GM12878 (cell line): ENCODE measurements around the gene NUDT5.

ENCODE experiments used
- CTCF ChIP-seq, 3 experiments: IDR thresholded peaks in 2 of 3; conservative IDR thresholded peaks in 1 of 3; 2 replicates each; pipeline ENCODE4 v1.5.1; 2011; ENCODE audit warnings: low read depth in 3 of 3, low read length in 3 of 3, mild to moderate bottlenecking in 3 of 3, control low read depth in 2 of 3, moderate library complexity in 2 of 3, inconsistent platforms in 1 of 3, mixed read lengths in 1 of 3; ENCODE audit not compliant: control insufficient read depth in 2 of 3, insufficient read depth in 1 of 3; ENCODE audit errors: extremely low read depth in 1 of 3
- POLR2A ChIP-seq: IDR thresholded peaks from 2 replicates; pipeline ENCODE4 v1.6.1; 2011; ENCODE audit warnings: low read depth, mild to moderate bottlenecking, low read length
- SIN3A ChIP-seq: IDR thresholded peaks from 2 replicates; pipeline ENCODE4 v1.6.1; 2012; ENCODE audit warnings: low read depth, low read length, improper control_type of control experiment

GRCh38 chr10:12181065-12181775 is 14.5 kb downstream of the NUDT5 start:
- no peak for TF ChIP-seq CTCF (IDR thresholded peaks at IDR 0.05 in 2 of 3, conservative IDR thresholded peaks at IDR 0.05 in 1 of 3; ENCODE audit: control insufficient read depth in 2 of 3, extremely low read depth in 1 of 3, insufficient read depth in 1 of 3, low read depth in 3 of 3, low read length in 3 of 3)
- no peak for TF ChIP-seq POLR2A
- no peak for TF ChIP-seq SIN3A
